SK-N-MC (cell line): ENCODE measurements around the gene TRIM60.

Experiments used
- EZH2 ChIP-seq: fragments of 200-600 bp; sonication (generic); IDR thresholded peaks from one replicate; pipeline ENCODE4 v1.6.1; 2017; ENCODE audit warnings: antibody characterized with exemption
- FOXP2 ChIP-seq: optimal IDR thresholded peaks from 2 replicates; pipeline ENCODE3; 2011; ENCODE audit warnings: mild to moderate bottlenecking, moderate library complexity; ENCODE audit not compliant: insufficient read depth; ENCODE audit errors: extremely low read length, control extremely low read depth
- POLR2AphosphoS5 ChIP-seq: IDR thresholded peaks from 2 replicates; pipeline ENCODE4 v1.6.1; 2012; ENCODE audit warnings: mild to moderate bottlenecking, low read depth, low read length, borderline replicate concordance

DNA sequence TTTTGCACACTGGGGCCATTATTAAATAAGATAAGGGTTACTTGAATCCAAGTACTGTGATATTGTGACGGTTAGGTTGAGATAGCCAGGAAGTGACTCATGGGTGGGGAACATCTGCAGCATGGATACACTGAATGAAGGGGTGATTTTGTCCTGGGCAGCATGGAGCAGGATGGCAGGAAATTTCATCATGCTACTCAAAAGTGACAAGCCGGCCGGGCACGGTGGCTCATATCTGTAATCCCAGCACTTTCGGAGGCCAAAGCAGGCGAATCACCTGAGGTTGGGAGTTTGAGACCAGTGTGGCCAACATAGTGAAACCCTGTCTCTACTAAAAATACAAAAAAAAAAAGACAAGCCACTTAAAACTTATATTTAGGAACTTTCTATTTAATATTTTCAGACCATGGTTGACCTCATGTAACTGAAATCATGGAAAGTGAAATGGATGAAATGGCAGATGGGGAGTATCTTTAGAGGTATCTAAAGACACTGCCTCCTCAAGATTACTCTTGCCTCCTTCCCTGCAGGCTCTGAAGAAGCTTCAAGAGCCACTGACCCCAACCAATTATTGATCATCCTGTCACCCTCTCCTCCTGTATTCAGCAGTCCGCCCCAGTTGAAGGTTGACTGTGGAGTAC, 3.9 kb upstream of the TRIM60 start:
- no peak for TF ChIP-seq POLR2AphosphoS5
- TF ChIP-seq EZH2: no peak
- TF ChIP-seq FOXP2: no peak
